ENCODE data around the gene GRID2.

- TF ChIP-seq, protein P1, sequence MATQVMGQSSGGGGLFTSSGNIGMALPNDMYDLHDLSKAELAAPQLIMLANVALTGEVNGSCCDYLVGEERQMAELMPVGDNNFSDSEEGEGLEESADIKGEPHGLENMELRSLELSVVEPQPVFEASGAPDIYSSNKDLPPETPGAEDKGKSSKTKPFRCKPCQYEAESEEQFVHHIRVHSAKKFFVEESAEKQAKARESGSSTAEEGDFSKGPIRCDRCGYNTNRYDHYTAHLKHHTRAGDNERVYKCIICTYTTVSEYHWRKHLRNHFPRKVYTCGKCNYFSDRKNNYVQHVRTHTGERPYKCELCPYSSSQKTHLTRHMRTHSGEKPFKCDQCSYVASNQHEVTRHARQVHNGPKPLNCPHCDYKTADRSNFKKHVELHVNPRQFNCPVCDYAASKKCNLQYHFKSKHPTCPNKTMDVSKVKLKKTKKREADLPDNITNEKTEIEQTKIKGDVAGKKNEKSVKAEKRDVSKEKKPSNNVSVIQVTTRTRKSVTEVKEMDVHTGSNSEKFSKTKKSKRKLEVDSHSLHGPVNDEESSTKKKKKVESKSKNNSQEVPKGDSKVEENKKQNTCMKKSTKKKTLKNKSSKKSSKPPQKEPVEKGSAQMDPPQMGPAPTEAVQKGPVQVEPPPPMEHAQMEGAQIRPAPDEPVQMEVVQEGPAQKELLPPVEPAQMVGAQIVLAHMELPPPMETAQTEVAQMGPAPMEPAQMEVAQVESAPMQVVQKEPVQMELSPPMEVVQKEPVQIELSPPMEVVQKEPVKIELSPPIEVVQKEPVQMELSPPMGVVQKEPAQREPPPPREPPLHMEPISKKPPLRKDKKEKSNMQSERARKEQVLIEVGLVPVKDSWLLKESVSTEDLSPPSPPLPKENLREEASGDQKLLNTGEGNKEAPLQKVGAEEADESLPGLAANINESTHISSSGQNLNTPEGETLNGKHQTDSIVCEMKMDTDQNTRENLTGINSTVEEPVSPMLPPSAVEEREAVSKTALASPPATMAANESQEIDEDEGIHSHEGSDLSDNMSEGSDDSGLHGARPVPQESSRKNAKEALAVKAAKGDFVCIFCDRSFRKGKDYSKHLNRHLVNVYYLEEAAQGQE (IDR thresholded peaks at IDR 0.05; ENCODE audit: insufficient read depth in 1 of 2, low read depth in 2 of 2, low read length in 2 of 2): no peak
- TF ChIP-seq TAF1 (IDR thresholded peaks at IDR 0.05; ENCODE audit: borderline replicate concordance, insufficient read depth, low read length) (no peak), POLR2AphosphoS5 (IDR thresholded peaks at IDR 0.05; ENCODE audit: low read depth, low read length) (no peak), SIN3A (IDR thresholded peaks at IDR 0.05; ENCODE audit: borderline replicate concordance, insufficient read depth, low read length) (no peak), FOXP2 (optimal IDR thresholded peaks at IDR 0.05; ENCODE audit: borderline replicate concordance, extremely low read depth, extremely low read length, insufficient read depth) (no peak)
Observed at GRCh38 chr4:93578942-93579341, 1275.2 kb downstream of the GRID2 start.
